ENCODE data around the gene MSI2. TPM values are rescaled to one million over a fixed set of nuclear protein-coding genes. Genes with fewer than 3 reads are reported as not detected.

MSI2 gene
- total RNA-seq, 4 donors from 2014 or later: 14.9 to 24.4 (median 19.8) TPM

- no peak for DNase-seq (ENCODE audit: low spot score)
- no peak for ATAC-seq (ENCODE audit: low FRiP score)
- no peak for TF ChIP-seq CTCF (IDR thresholded peaks at IDR 0.05)
These were observed 367.3 kb downstream of the MSI2 start for GRCh38 chr17:57623620-57624019.

GRCh38 chr17:57624386-57624785 lies 368.1 kb downstream of the MSI2 start:
- no peak for DNase-seq (ENCODE audit: low spot score)

GRCh38 chr17:57625511-57625910 lies 369.2 kb downstream of the MSI2 start:
- ATAC-seq (ENCODE audit: low FRiP score) (no peak), DNase-seq (ENCODE audit: low spot score) (no peak)
- TF ChIP-seq CTCF (IDR thresholded peaks at IDR 0.05): no peak

More at GRCh38 chr17:57624386-57624785, 368.1 kb downstream of the MSI2 start:
- TF ChIP-seq CTCF (IDR thresholded peaks at IDR 0.05): no peak
- ATAC-seq (ENCODE audit: low FRiP score): no peak

GRCh38 chr17:57625957-57626356 lies 369.6 kb downstream of the MSI2 start:
- no peak for DNase-seq (ENCODE audit: low spot score)
- ATAC-seq (ENCODE audit: low FRiP score): no peak
- TF ChIP-seq CTCF (IDR thresholded peaks at IDR 0.05): no peak

GRCh38 chr17:57626520-57627210 lies 370.3 kb downstream of the MSI2 start:
- TF ChIP-seq CTCF (IDR thresholded peaks at IDR 0.05): no peak
- no peak for DNase-seq (ENCODE audit: low spot score)
- ATAC-seq (ENCODE audit: low FRiP score): no peak

- no peak for ATAC-seq (ENCODE audit: low FRiP score)
- DNase-seq (ENCODE audit: low spot score): no peak
- TF ChIP-seq CTCF (IDR thresholded peaks at IDR 0.05): no peak
These were observed 371.3 kb downstream of the MSI2 start for GRCh38 chr17:57627591-57627990.

GRCh38 chr17:57628421-57628820 lies 372.1 kb downstream of the MSI2 start:
- DNase-seq (ENCODE audit: low spot score) (no peak), ATAC-seq (ENCODE audit: low FRiP score) (no peak)
- TF ChIP-seq CTCF (IDR thresholded peaks at IDR 0.05): no peak
